ENCODE data around the gene DLL4.
"Not testable (repeated sequence)": the region's sequence is repeated elsewhere in the genome, so short reads cannot be mapped to it uniquely, and the experiment has no call there.

Gene DLL4

DNA sequence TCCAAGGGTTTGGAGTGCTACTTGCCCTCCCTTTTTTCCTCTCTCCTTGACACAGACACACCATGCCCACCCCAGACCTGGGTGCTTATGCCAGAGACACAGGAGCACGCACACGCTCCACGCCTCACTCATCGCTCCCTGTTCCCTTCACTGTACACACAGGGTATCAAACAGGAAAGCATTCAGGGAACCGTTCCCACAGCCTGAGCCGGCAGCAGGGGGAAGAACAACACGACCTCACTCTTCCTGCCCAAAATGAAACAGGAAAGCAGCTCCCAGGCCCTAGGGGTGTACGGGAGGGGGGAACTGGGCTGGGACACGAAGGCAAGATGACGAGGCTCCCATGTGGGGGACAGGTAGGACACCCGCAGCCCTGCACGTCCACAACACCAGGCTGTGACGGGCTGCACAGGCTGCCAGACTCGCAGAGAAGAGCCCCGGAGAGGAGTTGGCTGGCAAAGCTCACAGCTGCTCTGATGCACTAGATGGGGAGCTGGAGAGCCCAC is 11.2 kb downstream of the DLL4 start:
- in situ Hi-C loops (cut with MboI; ENCODE audit: low sequenced_read_pairs), result no loop called here

GRCh38 chr15:40941068-40941527 is 12.0 kb downstream of the DLL4 start:
- in situ Hi-C loops (cut with MboI; ENCODE audit: low sequenced_read_pairs), result no loop called here

DNA sequence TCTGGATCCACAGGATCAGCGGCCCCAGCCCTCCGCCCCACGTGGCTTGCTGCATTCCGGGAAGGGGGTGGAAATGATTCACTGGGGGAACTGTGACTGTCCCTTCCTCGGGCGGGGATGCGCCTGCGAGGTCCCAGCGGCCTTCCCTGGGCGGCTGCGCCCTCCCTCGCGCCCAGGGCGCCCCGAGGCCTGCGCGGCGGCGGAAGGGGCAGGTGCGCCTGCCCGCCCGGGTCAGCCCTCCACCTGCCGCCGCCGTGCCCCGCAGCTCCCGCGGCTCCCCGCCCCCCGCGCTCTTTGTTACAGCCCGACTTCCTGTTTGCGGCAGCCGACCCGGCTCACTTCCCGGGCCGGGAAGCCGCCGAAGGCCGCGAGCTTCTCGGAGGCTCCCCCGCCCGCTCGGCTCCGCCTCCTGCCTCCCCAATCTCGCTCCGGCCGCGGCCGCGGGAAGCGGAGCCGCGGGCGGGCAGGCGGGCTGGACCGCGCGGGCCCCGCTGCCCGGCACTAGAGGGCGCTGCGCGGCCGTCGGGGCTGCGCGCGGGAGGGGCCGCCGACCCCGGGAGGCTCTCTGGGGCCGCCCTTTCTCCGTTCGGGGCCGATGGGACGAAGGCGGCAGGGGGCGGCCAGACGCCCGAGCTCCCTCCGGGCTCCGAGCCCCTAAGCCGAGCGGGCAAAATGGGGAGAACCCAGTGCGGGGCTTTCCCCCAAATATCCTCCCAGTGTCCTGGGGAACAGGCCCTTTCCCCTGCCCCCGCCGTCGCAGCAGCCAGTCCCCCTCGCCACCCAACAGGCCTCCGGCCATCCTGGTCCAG is 12.6 kb downstream of the DLL4 start:
- in situ Hi-C loops (cut with MboI; ENCODE audit: low sequenced_read_pairs), result no loop called here

DNA sequence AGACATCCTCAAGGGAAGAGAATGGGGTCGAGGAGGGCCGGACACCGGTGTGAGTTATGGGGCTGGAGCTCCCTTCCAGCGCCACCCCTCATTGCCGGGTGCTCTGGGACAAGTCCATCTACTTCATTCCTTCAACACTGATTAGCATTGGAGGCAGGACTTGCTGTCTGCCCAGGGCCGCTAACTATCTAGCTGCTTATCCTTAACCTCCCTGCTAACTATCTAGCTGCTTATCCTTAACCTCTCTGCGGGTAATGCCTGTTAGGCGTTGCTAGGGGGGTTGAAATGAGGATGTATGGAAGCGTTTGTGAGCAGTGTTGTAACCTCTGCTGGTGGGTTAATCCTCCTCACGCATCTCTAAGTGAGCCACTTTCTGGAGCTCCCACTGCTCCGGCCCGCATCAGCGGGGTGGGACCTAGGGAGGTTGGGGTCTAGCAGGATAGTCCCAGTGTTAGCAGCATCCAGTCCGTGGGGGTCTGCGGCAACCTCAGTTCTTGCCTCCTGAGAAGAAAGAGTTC is 13.3 kb downstream of the DLL4 start:
- in situ Hi-C loops (cut with MboI; ENCODE audit: low sequenced_read_pairs), result no loop called here

DNA sequence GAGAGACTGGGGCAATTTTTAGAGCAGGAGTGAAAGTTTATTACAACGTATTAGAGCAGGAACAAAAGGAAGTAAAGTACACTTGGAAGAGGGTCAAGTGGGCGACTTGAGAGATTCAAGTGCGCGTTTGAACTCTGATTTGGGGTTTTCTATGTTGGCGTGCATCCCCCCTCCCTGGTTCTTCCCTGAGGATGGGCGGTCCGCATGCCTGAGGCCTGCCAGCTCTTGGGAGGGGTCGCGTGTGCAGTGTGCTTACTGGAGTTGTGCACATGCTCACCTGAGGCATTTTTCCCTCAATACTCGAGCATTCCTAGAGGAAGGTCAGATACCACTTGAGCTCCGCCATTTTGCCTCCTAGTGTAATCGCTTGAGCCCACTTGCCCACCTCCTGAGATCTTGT is 13.7 kb downstream of the DLL4 start:
- in situ Hi-C loops (cut with MboI; ENCODE audit: low sequenced_read_pairs), result no loop called here

- in situ Hi-C loops (cut with MboI; ENCODE audit: low sequenced_read_pairs), result no loop called here
These were observed 14.7 kb downstream of the DLL4 start for GRCh38 chr15:40943764-40944365.

GRCh38 chr15:40944510-40945296 is 15.6 kb downstream of the DLL4 start:
- in situ Hi-C loops (cut with MboI; ENCODE audit: low sequenced_read_pairs), result no loop called here

- in situ Hi-C loops (cut with MboI; ENCODE audit: low sequenced_read_pairs), result no loop called here
These were observed 19.8 kb downstream of the DLL4 start for GRCh38 chr15:40948706-40949473.

- in situ Hi-C loops (cut with MboI; ENCODE audit: low sequenced_read_pairs), result no loop called here
These were observed 20.6 kb downstream of the DLL4 start for GRCh38 chr15:40949756-40950207.

DNA sequence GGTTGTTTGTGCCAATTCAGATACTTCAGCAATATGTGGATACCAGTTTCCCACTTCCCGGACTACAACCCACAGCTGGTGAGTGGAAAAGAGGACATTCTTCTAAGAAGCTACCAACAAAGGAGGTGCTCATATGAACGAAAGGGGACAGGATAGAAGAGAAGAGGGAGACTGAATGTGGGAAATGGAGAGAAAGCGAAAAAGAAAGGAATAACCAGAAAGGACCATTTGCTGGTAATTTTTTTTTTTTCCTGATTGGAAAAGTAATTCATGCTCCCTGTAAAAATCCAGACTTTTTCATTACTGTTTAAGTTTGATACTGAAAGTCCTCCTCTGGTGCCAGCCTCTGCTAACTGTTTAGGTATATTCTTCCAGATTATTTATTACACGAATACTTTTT is 22.6 kb downstream of the DLL4 start:
- in situ Hi-C loops (cut with MboI; ENCODE audit: low sequenced_read_pairs), result no loop called here

GRCh38 chr15:40952301-40952900 is 23.3 kb downstream of the DLL4 start:
- in situ Hi-C loops (cut with MboI; ENCODE audit: low sequenced_read_pairs), result no loop called here

DNA sequence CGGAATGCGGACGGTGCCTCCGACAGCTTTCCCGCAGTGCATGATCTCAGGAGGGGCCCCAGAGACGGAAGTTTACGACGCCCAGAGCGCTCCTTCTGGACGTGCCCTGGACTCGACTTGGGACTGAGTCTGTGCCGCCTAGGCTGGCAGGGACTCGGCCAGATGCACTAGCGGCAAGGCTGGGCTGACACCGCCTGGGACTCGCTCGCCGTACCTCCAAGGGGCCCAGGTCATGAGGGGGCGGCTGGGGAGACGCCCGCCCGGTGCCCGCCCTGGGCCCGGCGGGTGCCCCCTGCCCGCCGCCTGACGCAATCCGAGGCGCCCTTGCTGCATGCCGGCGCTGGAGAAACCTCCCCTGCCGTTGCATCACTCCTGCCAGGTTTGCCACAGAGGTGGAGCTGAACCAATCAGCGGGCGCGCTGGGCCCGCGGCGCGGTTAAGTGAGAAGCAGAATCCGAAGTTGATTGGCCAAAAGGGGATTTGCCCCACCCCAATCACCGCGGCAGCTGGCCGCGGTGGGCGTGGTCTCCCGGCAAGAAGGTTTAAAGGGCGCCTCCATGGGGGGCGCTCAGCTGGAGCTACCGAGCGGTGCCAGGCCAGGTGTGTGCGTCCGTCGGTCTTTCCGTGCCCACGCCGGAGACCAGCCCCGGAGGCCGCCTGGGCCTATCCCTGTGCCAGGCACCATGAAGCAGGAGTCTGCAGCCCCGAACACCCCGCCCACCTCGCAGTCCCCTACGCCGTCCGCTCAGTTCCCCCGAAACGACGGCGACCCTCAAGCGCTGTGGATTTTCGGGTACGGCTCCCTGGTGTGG is 24.0 kb downstream of the DLL4 start, which contains the start of gene CHAC1:
TSS of gene CHAC1 (plus strand) at position 571 of the 812 bp plus-strand sequence. CDS start at position 684, 113 bp downstream.
- in situ Hi-C loops (cut with MboI; ENCODE audit: low sequenced_read_pairs), result no loop called here

DNA sequence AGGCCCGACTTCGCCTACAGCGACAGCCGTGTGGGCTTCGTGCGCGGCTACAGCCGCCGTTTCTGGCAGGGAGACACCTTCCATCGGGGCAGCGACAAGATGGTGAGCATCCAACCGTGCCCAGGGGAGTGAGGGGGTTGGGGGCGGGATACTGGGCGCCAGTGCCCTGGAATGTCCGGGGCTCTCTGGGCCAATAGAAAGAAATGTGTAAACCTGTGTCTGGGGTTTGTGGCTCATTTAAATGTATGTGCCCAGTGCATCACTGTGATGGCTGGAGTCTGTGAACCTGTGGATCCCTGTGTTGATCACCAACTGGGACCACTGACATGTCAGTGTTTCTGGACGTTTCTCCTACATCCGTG is 24.6 kb downstream of the DLL4 start:
- in situ Hi-C loops (cut with MboI; ENCODE audit: low sequenced_read_pairs), result no loop called here

GRCh38 chr15:40954158-40954848 is 25.2 kb downstream of the DLL4 start:
- in situ Hi-C loops (cut with MboI; ENCODE audit: low sequenced_read_pairs), result not testable (repeated sequence)

DNA sequence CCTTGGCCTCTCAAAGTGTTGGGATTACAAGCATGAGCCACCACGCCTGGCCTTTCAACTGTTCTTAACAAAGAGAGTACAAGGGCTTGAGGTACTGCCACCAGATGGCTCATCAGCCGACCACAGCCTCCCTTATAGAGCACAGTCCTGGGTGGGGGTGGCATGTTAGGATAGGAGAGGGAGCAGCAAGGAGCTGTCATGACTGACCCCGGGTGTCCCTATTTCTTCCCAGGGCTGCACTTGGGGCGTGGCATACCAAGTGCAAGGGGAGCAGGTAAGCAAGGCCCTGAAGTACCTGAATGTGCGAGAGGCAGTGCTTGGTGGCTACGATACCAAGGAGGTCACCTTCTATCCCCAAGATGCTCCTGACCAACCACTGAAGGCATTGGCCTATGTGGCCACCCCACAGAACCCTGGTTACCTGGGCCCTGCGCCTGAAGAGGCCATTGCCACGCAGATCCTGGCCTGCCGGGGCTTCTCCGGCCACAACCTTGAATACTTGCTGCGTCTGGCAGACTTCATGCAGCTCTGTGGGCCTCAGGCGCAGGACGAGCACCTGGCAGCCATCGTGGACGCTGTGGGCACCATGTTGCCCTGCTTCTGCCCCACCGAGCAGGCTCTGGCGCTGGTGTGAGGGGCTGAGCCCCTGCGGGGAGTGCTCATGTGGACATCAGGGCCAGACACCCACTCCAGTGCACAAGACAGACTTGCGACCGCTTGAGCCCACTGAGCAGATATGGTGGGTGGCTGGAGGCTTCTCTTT is 26.2 kb downstream of the DLL4 start:
- in situ Hi-C loops (cut with MboI; ENCODE audit: low sequenced_read_pairs), result no loop called here

- in situ Hi-C loops (cut with MboI; ENCODE audit: low sequenced_read_pairs), result no loop called here
These were observed 26.9 kb downstream of the DLL4 start for GRCh38 chr15:40955930-40956540.

DNA sequence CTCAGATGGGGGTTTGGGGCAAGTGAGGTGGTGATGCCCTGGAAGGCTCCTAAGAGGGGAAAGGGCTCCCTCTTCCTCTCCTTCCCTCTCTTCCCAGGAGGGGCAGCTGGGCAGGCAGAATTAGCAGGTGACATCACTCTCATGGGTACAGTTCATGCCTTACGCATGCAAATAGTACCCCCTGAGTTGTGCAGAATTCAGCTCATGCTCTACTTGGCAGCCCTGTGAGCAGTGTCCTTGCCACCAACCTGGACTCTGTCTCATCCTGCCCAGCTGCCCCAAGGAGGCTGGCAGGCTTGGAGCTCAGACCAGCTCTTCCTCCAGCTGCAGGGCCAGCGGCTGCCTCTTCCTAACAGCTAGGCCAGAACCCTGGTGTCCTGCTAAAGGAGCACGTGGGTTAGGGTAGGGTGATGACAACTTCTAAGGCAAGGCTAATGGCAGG is 27.4 kb downstream of the DLL4 start:
- in situ Hi-C loops (cut with MboI; ENCODE audit: low sequenced_read_pairs), result no loop called here

All from HL-60/S4 (cell line).